SK-N-SH (cell line): ENCODE results near the gene SLC35F6.

Source experiments
- GATA2 ChIP-seq: sonication (generic); formaldehyde crosslinking; IDR thresholded peaks from 2 replicates; pipeline ENCODE4 v1.5.0; 2020; ENCODE audit warnings: mild to moderate bottlenecking, missing genetic modification reagents
- MXI1 ChIP-seq: IDR thresholded peaks from 2 replicates; pipeline ENCODE4 v1.6.1; 2012; ENCODE audit warnings: mild to moderate bottlenecking, low read depth, low read length, improper control_type of control experiment
- POLR2AphosphoS5 ChIP-seq: IDR thresholded peaks from 2 replicates; pipeline ENCODE4 v1.6.1; 2012; ENCODE audit warnings: low read depth, low read length
- RAD21 ChIP-seq: IDR thresholded peaks from 2 replicates; pipeline ENCODE4 v1.6.1; 2012; ENCODE audit warnings: mild to moderate bottlenecking, low read length
- RFX5 ChIP-seq: IDR thresholded peaks from 2 replicates; pipeline ENCODE4 v1.6.1; 2012; ENCODE audit warnings: mild to moderate bottlenecking, improper control_type of control experiment, low read length
- SMC3 ChIP-seq: IDR thresholded peaks from 2 replicates; pipeline ENCODE4 v1.6.1; 2012; ENCODE audit warnings: low read depth, low read length, improper control_type of control experiment
- TAF1 ChIP-seq: IDR thresholded peaks from 2 replicates; pipeline ENCODE4 v1.6.1; 2012; ENCODE audit warnings: low read depth, mild to moderate bottlenecking, low read length, moderate library complexity, borderline replicate concordance
- TCF12 ChIP-seq: IDR thresholded peaks from 2 replicates; pipeline ENCODE4 v1.4.0; 2012
- TF ChIP-seq, protein P1 (sequence below): fragments of 200-600 bp; sonication (generic); IDR thresholded peaks from 2 replicates; pipeline ENCODE4 v1.6.1; 2017; ENCODE audit warnings: antibody characterized with exemption, mild to moderate bottlenecking, moderate library complexity
- TF ChIP-seq, protein P2 (sequence below): IDR thresholded peaks from 2 replicates; pipeline ENCODE4 v1.4.0; 2012; ENCODE audit warnings: low read depth, borderline replicate concordance
- TF ChIP-seq, protein P3 (sequence below): IDR thresholded peaks from 2 replicates; pipeline ENCODE4 v1.4.0; 2012; ENCODE audit warnings: low read depth, borderline replicate concordance

DNA sequence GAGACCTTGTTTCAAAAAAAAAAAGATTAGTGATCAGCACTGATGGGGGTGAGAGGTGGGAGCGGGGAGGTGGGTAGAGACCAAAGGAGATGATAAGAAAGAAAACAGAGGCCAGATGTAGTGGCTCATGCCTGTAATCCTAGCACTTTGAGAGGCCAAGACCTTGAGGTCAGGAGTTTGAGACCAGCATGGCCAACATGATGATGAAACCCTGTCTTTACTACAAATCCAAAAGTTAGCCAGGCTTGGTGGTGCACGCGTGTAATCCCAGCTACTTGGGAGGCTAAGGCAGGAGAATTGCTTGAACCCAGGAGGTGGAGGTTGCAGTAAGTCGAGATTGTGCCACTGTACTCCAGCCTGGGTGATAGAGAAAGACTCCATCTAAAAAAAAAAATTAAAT, 9.5 kb upstream of the SLC35F6 start:
- TF ChIP-seq SMC3 (no peak), RFX5 (no peak), MXI1 (no peak), POLR2AphosphoS5 (no peak), RAD21 (no peak), TAF1 (no peak), GATA2 (no peak), TCF12 (no peak)
- TF ChIP-seq, protein P1, sequence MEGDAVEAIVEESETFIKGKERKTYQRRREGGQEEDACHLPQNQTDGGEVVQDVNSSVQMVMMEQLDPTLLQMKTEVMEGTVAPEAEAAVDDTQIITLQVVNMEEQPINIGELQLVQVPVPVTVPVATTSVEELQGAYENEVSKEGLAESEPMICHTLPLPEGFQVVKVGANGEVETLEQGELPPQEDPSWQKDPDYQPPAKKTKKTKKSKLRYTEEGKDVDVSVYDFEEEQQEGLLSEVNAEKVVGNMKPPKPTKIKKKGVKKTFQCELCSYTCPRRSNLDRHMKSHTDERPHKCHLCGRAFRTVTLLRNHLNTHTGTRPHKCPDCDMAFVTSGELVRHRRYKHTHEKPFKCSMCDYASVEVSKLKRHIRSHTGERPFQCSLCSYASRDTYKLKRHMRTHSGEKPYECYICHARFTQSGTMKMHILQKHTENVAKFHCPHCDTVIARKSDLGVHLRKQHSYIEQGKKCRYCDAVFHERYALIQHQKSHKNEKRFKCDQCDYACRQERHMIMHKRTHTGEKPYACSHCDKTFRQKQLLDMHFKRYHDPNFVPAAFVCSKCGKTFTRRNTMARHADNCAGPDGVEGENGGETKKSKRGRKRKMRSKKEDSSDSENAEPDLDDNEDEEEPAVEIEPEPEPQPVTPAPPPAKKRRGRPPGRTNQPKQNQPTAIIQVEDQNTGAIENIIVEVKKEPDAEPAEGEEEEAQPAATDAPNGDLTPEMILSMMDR = no peak
- TF ChIP-seq, protein P2, sequence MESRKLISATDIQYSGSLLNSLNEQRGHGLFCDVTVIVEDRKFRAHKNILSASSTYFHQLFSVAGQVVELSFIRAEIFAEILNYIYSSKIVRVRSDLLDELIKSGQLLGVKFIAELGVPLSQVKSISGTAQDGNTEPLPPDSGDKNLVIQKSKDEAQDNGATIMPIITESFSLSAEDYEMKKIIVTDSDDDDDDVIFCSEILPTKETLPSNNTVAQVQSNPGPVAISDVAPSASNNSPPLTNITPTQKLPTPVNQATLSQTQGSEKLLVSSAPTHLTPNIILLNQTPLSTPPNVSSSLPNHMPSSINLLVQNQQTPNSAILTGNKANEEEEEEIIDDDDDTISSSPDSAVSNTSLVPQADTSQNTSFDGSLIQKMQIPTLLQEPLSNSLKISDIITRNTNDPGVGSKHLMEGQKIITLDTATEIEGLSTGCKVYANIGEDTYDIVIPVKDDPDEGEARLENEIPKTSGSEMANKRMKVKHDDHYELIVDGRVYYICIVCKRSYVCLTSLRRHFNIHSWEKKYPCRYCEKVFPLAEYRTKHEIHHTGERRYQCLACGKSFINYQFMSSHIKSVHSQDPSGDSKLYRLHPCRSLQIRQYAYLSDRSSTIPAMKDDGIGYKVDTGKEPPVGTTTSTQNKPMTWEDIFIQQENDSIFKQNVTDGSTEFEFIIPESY = no peak
- TF ChIP-seq, protein P3, sequence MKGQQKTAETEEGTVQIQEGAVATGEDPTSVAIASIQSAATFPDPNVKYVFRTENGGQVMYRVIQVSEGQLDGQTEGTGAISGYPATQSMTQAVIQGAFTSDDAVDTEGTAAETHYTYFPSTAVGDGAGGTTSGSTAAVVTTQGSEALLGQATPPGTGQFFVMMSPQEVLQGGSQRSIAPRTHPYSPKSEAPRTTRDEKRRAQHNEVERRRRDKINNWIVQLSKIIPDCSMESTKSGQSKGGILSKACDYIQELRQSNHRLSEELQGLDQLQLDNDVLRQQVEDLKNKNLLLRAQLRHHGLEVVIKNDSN = no peak
